ENCODE data around the gene RAPGEF5. TPM values are rescaled to one million over a fixed set of nuclear protein-coding genes. Genes with fewer than 3 reads are reported as not detected.

Gene RAPGEF5
- total RNA-seq, 1 donor from 2014 or later, result 16.5 TPM

DNA sequence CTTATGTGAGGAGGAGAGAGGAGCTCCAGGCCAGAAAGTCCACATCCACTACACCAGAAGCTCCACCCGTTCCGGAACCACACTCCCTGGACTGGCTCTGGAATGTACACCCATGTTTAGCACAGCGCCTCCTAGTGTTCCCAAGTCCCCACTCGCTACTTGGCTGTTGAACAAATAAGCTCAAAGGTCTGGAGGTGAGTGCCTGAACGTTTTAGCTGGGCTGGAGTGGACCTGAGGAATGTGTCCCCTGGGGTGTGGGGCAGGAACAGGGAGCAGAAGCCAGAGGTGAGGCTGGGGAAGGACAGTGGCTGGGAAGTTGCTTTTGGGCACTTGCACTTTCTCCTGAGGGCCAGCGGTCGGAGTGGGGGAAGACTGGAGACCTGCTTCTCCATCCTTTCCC, 247.2 kb downstream of the RAPGEF5 start:
- no peak overlapping the region for H3K4me3 ChIP-seq
- TF ChIP-seq, protein P1, sequence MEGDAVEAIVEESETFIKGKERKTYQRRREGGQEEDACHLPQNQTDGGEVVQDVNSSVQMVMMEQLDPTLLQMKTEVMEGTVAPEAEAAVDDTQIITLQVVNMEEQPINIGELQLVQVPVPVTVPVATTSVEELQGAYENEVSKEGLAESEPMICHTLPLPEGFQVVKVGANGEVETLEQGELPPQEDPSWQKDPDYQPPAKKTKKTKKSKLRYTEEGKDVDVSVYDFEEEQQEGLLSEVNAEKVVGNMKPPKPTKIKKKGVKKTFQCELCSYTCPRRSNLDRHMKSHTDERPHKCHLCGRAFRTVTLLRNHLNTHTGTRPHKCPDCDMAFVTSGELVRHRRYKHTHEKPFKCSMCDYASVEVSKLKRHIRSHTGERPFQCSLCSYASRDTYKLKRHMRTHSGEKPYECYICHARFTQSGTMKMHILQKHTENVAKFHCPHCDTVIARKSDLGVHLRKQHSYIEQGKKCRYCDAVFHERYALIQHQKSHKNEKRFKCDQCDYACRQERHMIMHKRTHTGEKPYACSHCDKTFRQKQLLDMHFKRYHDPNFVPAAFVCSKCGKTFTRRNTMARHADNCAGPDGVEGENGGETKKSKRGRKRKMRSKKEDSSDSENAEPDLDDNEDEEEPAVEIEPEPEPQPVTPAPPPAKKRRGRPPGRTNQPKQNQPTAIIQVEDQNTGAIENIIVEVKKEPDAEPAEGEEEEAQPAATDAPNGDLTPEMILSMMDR (IDR thresholded peaks at IDR 0.05; ENCODE audit: borderline replicate concordance), result no peak
- peaks cover 13% of the 10 kb centered on the region for H3K4me1 ChIP-seq
- DNase-seq, result no peak
- H3K27ac ChIP-seq (replicated peaks), result no peak overlapping the region
- no peaks in the 10 kb centered on the region for H3K9me3 ChIP-seq (replicated peaks)
- no peaks in the 10 kb centered on the region for H3K27me3 ChIP-seq (ENCODE audit: low read depth)
- no peaks in the 10 kb centered on the region for H3K36me3 ChIP-seq
- intact Hi-C loops (cut with micrococcal nuclease), result loop anchor here (2.0 kb wide), 1 partner anchor 379 kb away; no protein-coding TSS in a partner anchor

- intact Hi-C loops (cut with micrococcal nuclease), result no loop called here
- no peaks in the 10 kb centered on the region for H3K36me3 ChIP-seq
- no peak overlapping the region for H3K4me3 ChIP-seq
- H3K9me3 ChIP-seq (replicated peaks), result no peaks in the 10 kb centered on the region
- TF ChIP-seq, protein P1 (IDR thresholded peaks at IDR 0.05; ENCODE audit: borderline replicate concordance), result no peak
- H3K27ac ChIP-seq (replicated peaks), result no peak overlapping the region
- H3K27me3 ChIP-seq (ENCODE audit: low read depth), result peaks cover 2% of the 10 kb centered on the region
- no peak for DNase-seq
- H3K4me1 ChIP-seq, result peaks cover 10% of the 10 kb centered on the region
Measured at GRCh38 chr7:22108151-22108845, 248.7 kb downstream of the RAPGEF5 start.

GRCh38 chr7:22105550-22105949, 251.4 kb downstream of the RAPGEF5 start:
- no peak overlapping the region for H3K4me3 ChIP-seq
- no peaks in the 10 kb centered on the region for H3K9me3 ChIP-seq (replicated peaks)
- TF ChIP-seq, protein P1 (IDR thresholded peaks at IDR 0.05; ENCODE audit: borderline replicate concordance), result no peak
- H3K27me3 ChIP-seq (ENCODE audit: low read depth), result peaks cover 20% of the 10 kb centered on the region
- H3K27ac ChIP-seq (replicated peaks), result no peak overlapping the region
- DNase-seq, result no peak
- H3K36me3 ChIP-seq, result no peaks in the 10 kb centered on the region
- intact Hi-C loops (cut with micrococcal nuclease), result no loop called here
- peaks cover 7% of the 10 kb centered on the region for H3K4me1 ChIP-seq

- peaks cover 5% of the 10 kb centered on the region for H3K27me3 ChIP-seq (ENCODE audit: low read depth)
- no peak overlapping the region for H3K27ac ChIP-seq (replicated peaks)
- TF ChIP-seq, protein P1 (IDR thresholded peaks at IDR 0.05; ENCODE audit: borderline replicate concordance), result no peak
- no peak for DNase-seq
- H3K4me3 ChIP-seq, result no peak overlapping the region
- intact Hi-C loops (cut with micrococcal nuclease), result no loop called here
- H3K4me1 ChIP-seq, result peaks cover 19% of the 10 kb centered on the region
- H3K9me3 ChIP-seq (replicated peaks), result no peaks in the 10 kb centered on the region
- H3K36me3 ChIP-seq, result no peaks in the 10 kb centered on the region
Measured at GRCh38 chr7:22094413-22095342, 262.3 kb downstream of the RAPGEF5 start.

- TF ChIP-seq, protein P1 (IDR thresholded peaks at IDR 0.05; ENCODE audit: borderline replicate concordance), result no peak
- H3K36me3 ChIP-seq, result no peaks in the 10 kb centered on the region
- no peaks in the 10 kb centered on the region for H3K9me3 ChIP-seq (replicated peaks)
- no peak overlapping the region for H3K4me3 ChIP-seq
- H3K27me3 ChIP-seq (ENCODE audit: low read depth), result peaks cover 1% of the 10 kb centered on the region
- DNase-seq, result no peak
- intact Hi-C loops (cut with micrococcal nuclease), result no loop called here
- H3K27ac ChIP-seq (replicated peaks), result no peak overlapping the region
- H3K4me1 ChIP-seq, result peaks cover 22% of the 10 kb centered on the region
Measured at GRCh38 chr7:22093936-22094335, 263.0 kb downstream of the RAPGEF5 start.

Data from left ventricle myocardium inferior (tissue), 1 donor.